ENCODE results near the gene DDC. TPM values are rescaled to one million over a fixed set of nuclear protein-coding genes. Genes with fewer than 3 reads are reported as not detected.

Gene DDC
- polyA plus RNA-seq, 1 donor (not counting 4 experiments of a cell fraction or from before 2014, with no cell fraction given): not detected

DNA sequence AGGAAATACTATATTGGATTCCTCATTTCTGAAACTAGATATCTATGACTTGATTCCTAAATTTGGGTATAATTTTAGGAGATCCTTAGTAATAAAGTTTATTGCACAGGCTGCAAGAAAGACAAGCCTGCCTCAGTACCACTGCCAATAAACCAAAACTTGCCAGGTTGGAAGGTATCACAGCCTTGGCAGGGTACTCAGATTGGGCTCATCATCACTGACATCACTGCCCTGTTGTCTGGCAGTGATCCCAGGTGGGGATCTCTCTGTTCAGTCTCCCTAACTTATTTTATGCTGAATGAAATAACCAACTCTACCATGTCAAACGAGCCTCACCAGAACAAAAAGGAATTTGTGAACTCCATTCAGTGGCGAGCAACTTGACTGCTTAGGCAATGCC, 133.9 kb downstream of the DDC start:
- Histone ChIP-seq H3K36me3 (ENCODE audit: control insufficient read depth in 2 of 2, extremely low read depth in 1 of 2, insufficient read depth in 2 of 2, low read length in 2 of 2) (no peaks in the 10 kb centered on the region), H4K20me1 (ENCODE audit: control insufficient read depth, extremely low read depth, insufficient read depth, low read length) (no peaks in the 10 kb centered on the region), H2AFZ (ENCODE audit: control insufficient read depth, low read length) (no peak overlapping the region), H3K4me2 (ENCODE audit: control insufficient read depth, extremely low read depth, insufficient read depth, low read depth, low read length) (no peak overlapping the region), H3K4me3 (ENCODE audit: control insufficient read depth in 2 of 3, extremely low read depth in 1 of 3, insufficient read depth in 2 of 3, low read depth in 1 of 3, low read length in 3 of 3) (no peak overlapping the region), H3K27me3 (ENCODE audit: control insufficient read depth, extremely low read depth, insufficient read depth, low read length) (no peaks in the 10 kb centered on the region), H3K79me2 (ENCODE audit: control insufficient read depth, insufficient read depth, low read length) (no peaks in the 10 kb centered on the region), H3K4me1 (ENCODE audit: control insufficient read depth, extremely low read depth, insufficient read depth, low read length) (peaks cover 6% of the 10 kb centered on the region), H3K27ac (ENCODE audit: control insufficient read depth, insufficient read depth, low read length) (no peak overlapping the region), H3K9me3 (ENCODE audit: control insufficient read depth, low read depth, low read length) (no peaks in the 10 kb centered on the region), H3K9me1 (ENCODE audit: control insufficient read depth, extremely low read depth, insufficient read depth, low read length) (no peaks in the 10 kb centered on the region), H3K9ac (ENCODE audit: control insufficient read depth, extremely low read depth, insufficient read depth, low read length) (no peak overlapping the region)
- dilution Hi-C loops (cut with MboI; ENCODE audit: extremely low pct_ligation_motif_present, low sequenced_read_pairs): no loop called here
- DNase-seq (ENCODE audit: low read depth, low spot score): no peak
- no peak for TF ChIP-seq EZH2 (IDR thresholded peaks at IDR 0.05; ENCODE audit: low read length)
- TF ChIP-seq, protein P1, sequence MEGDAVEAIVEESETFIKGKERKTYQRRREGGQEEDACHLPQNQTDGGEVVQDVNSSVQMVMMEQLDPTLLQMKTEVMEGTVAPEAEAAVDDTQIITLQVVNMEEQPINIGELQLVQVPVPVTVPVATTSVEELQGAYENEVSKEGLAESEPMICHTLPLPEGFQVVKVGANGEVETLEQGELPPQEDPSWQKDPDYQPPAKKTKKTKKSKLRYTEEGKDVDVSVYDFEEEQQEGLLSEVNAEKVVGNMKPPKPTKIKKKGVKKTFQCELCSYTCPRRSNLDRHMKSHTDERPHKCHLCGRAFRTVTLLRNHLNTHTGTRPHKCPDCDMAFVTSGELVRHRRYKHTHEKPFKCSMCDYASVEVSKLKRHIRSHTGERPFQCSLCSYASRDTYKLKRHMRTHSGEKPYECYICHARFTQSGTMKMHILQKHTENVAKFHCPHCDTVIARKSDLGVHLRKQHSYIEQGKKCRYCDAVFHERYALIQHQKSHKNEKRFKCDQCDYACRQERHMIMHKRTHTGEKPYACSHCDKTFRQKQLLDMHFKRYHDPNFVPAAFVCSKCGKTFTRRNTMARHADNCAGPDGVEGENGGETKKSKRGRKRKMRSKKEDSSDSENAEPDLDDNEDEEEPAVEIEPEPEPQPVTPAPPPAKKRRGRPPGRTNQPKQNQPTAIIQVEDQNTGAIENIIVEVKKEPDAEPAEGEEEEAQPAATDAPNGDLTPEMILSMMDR (optimal IDR thresholded peaks at IDR 0.05 in 1 of 3, IDR thresholded peaks at IDR 0.05 in 1 of 3, conservative IDR thresholded peaks at IDR 0.05 in 1 of 3; ENCODE audit: extremely low read depth in 1 of 3, insufficient read depth in 2 of 3, low read length in 3 of 3): no peak
- no peak for FAIRE-seq

DNA sequence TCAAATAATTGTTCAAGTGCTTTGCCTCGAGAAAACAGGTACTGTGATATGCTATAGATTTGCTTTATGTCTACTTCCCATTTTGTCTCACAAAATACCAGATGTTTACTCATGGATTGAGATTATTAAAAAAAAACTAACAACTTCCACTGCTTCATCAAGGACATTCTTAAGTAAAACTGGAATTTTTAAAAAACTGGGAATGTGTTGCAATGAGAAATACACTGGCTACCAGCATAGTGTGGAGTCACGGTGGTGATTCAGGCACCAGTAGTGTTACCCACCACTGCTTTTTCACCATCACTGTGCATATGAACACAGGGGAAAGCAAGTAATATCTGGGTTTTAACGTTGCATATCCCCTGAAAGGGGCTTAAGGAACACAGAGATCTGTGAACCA, 136.3 kb downstream of the DDC start:
- no peaks in the 10 kb centered on the region for H3K9me1 ChIP-seq (ENCODE audit: control insufficient read depth, extremely low read depth, insufficient read depth, low read length)
- no peaks in the 10 kb centered on the region for H3K9me3 ChIP-seq (ENCODE audit: control insufficient read depth, low read depth, low read length)
- H3K4me3 ChIP-seq (ENCODE audit: control insufficient read depth in 2 of 3, extremely low read depth in 1 of 3, insufficient read depth in 2 of 3, low read depth in 1 of 3, low read length in 3 of 3): no peak overlapping the region
- no peak overlapping the region for H3K27ac ChIP-seq (ENCODE audit: control insufficient read depth, insufficient read depth, low read length)
- no peaks in the 10 kb centered on the region for H3K79me2 ChIP-seq (ENCODE audit: control insufficient read depth, insufficient read depth, low read length)
- no peak overlapping the region for H2AFZ ChIP-seq (ENCODE audit: control insufficient read depth, low read length)
- H3K4me1 ChIP-seq (ENCODE audit: control insufficient read depth, extremely low read depth, insufficient read depth, low read length): no peaks in the 10 kb centered on the region
- H3K4me2 ChIP-seq (ENCODE audit: control insufficient read depth, extremely low read depth, insufficient read depth, low read depth, low read length): no peak overlapping the region
- no peaks in the 10 kb centered on the region for H3K27me3 ChIP-seq (ENCODE audit: control insufficient read depth, extremely low read depth, insufficient read depth, low read length)
- no peaks in the 10 kb centered on the region for H4K20me1 ChIP-seq (ENCODE audit: control insufficient read depth, extremely low read depth, insufficient read depth, low read length)
- DNase-seq (ENCODE audit: low read depth, low spot score) (no peak), FAIRE-seq (no peak)
- TF ChIP-seq, protein P1 (optimal IDR thresholded peaks at IDR 0.05 in 1 of 3, IDR thresholded peaks at IDR 0.05 in 1 of 3, conservative IDR thresholded peaks at IDR 0.05 in 1 of 3; ENCODE audit: extremely low read depth in 1 of 3, insufficient read depth in 2 of 3, low read length in 3 of 3): no peak
- no peak for TF ChIP-seq EZH2 (IDR thresholded peaks at IDR 0.05; ENCODE audit: low read length)
- dilution Hi-C loops (cut with MboI; ENCODE audit: extremely low pct_ligation_motif_present, low sequenced_read_pairs): no loop called here
- no peaks in the 10 kb centered on the region for H3K36me3 ChIP-seq (ENCODE audit: control insufficient read depth in 2 of 2, extremely low read depth in 1 of 2, insufficient read depth in 2 of 2, low read length in 2 of 2)
- H3K9ac ChIP-seq (ENCODE audit: control insufficient read depth, extremely low read depth, insufficient read depth, low read length): no peak overlapping the region

Measured in keratinocyte (primary cell).